HepG2 (cell line): ENCODE results near the gene FYB2. TPM values are rescaled to one million over a fixed set of nuclear protein-coding genes. Genes with fewer than 3 reads are reported as not detected.
A peak's percentile ranks its signal among the peaks of the same experiment; 100 is the strongest.

Experiments
- CSRNP1 ChIP-seq: sonication (generic); formaldehyde crosslinking; IDR thresholded peaks from 2 replicates; pipeline ENCODE4 v1.8.1; 2023; ENCODE audit warnings: mild to moderate bottlenecking, missing genetic modification reagents
- FOXA3 ChIP-seq: IDR thresholded peaks from 2 replicates; pipeline ENCODE4 v1.6.1; 2016; ENCODE audit warnings: missing genetic modification reagents, missing compliant biosample characterization
- HOMEZ ChIP-seq: IDR thresholded peaks from 2 replicates; pipeline ENCODE4 v1.6.1; 2016; ENCODE audit warnings: low read depth
- JDP2 ChIP-seq: sonication (generic); formaldehyde crosslinking; IDR thresholded peaks from 2 replicates; pipeline ENCODE4 v1.8.1; 2022; ENCODE audit warnings: missing genetic modification reagents, borderline replicate concordance
- KAT2B ChIP-seq: fragments of 150-350 bp; IDR thresholded peaks from 2 replicates; pipeline ENCODE4 v1.6.1; 2014; ENCODE audit warnings: low read depth, low read length, borderline replicate concordance
- KLF11 ChIP-seq: IDR thresholded peaks from 2 replicates; pipeline ENCODE4 v1.6.1; 2016; ENCODE audit warnings: missing compliant biosample characterization
- MED8 ChIP-seq: sonication (generic); formaldehyde crosslinking; IDR thresholded peaks from 2 replicates; pipeline ENCODE4 v1.8.1; 2023; ENCODE audit warnings: mild to moderate bottlenecking, missing genetic modification reagents; ENCODE audit not compliant: insufficient replicate concordance
- NFKBIZ ChIP-seq: IDR thresholded peaks from 2 replicates; pipeline ENCODE4 v1.6.1; 2018; ENCODE audit warnings: missing genetic modification reagents, missing compliant biosample characterization
- NFYC ChIP-seq: IDR thresholded peaks from 2 replicates; pipeline ENCODE4 v1.6.1; 2016; ENCODE audit warnings: missing genetic modification reagents, missing compliant biosample characterization
- NR2F2 ChIP-seq: IDR thresholded peaks from 2 replicates; pipeline ENCODE4 v1.6.1; 2012; ENCODE audit warnings: low read depth, inconsistent platforms, borderline replicate concordance
- SATB2 ChIP-seq: sonication (generic); formaldehyde crosslinking; IDR thresholded peaks from 2 replicates; pipeline ENCODE4 v1.5.0; 2020; ENCODE audit warnings: missing genetic modification reagents
- SMAD3 ChIP-seq: sonication (generic); formaldehyde crosslinking; IDR thresholded peaks from 2 replicates; pipeline ENCODE4 v1.4.0; 2020; ENCODE audit warnings: missing genetic modification reagents
- TCF7L2 ChIP-seq: IDR thresholded peaks from 2 replicates; pipeline ENCODE4 v1.6.1; 2011; ENCODE audit warnings: mild to moderate bottlenecking, low read depth, low read length, moderate library complexity
- TFDP1 ChIP-seq: IDR thresholded peaks from 2 replicates; pipeline ENCODE4 v1.6.1; 2016; ENCODE audit warnings: missing compliant biosample characterization, missing genetic modification reagents, borderline replicate concordance
- THAP11 ChIP-seq: IDR thresholded peaks from 2 replicates; pipeline ENCODE4 v1.6.1; 2016; ENCODE audit warnings: missing biosample characterization, missing genetic modification reagents
- THRA ChIP-seq: sonication (generic); formaldehyde crosslinking; IDR thresholded peaks from 2 replicates; pipeline ENCODE4 v1.4.0; 2020; ENCODE audit warnings: missing genetic modification reagents, borderline replicate concordance
- ZNF12 ChIP-seq: sonication (generic); formaldehyde crosslinking; IDR thresholded peaks from 2 replicates; pipeline ENCODE4 v1.5.0; 2020; ENCODE audit warnings: missing genetic modification reagents
- ZNF414 ChIP-seq: sonication (generic); formaldehyde crosslinking; IDR thresholded peaks from 2 replicates; pipeline ENCODE4 v1.5.0; 2020; ENCODE audit warnings: missing genetic modification reagents
- polyA plus RNA-seq, 8 experiments: library from polyadenylated mRNA; depleted of rRNA in 3 of 8; stranded (reverse) in 7 of 8; unstranded in 1 of 8; fragments of >200 nt; fragmentation: Illumina TruSeq in 4 of 8; extraction: Trizol in 4 of 8; gene quantifications; 2 replicates each; pipeline versions ENCODE4 v1.2.1 to v1.2.3, GENCODE V29; 2011 to 2016; ENCODE audit warnings: low read depth in 4 of 8, missing spikeins in 1 of 8, mixed read lengths in 1 of 8; ENCODE audit not compliant: insufficient read depth in 1 of 8
- total RNA-seq, 5 experiments: library from RNA; depleted of rRNA; stranded (reverse); fragments of >200 nt; fragmentation: Illumina TruSeq; extraction: Trizol; gene quantifications; 2 replicates each; pipeline ENCODE4 v1.2.3, GENCODE V29; 2016; ENCODE audit warnings: low read depth in 1 of 5
- TF ChIP-seq, protein P1 (sequence below): sonication (generic); formaldehyde crosslinking; IDR thresholded peaks from 2 replicates; pipeline ENCODE4 v1.8.1; 2022; ENCODE audit warnings: low read depth, mild to moderate bottlenecking, missing genetic modification reagents

FYB2 gene
- total and polyA plus RNA-seq, 2 of the 13 experiments (the other 11 are each of a cell fraction or from before 2014, with no cell fraction given) = 1.2 to 2.7 TPM

GRCh38 chr1:56854521-56855099, 35.4 kb upstream of the FYB2 start, which contains the start of gene C8A (continued):
- TF ChIP-seq SATB2 (CRISPR knock-in tag) = no peak
- peak; percentile 82; the same call in 1 of the 2 replicates for TF ChIP-seq THRA
- 0 out of 2 replicates have a peak, but pooled peaks have one; percentile 57 for TF ChIP-seq SMAD3 (CRISPR knock-in tag)
- TF ChIP-seq, protein P1, sequence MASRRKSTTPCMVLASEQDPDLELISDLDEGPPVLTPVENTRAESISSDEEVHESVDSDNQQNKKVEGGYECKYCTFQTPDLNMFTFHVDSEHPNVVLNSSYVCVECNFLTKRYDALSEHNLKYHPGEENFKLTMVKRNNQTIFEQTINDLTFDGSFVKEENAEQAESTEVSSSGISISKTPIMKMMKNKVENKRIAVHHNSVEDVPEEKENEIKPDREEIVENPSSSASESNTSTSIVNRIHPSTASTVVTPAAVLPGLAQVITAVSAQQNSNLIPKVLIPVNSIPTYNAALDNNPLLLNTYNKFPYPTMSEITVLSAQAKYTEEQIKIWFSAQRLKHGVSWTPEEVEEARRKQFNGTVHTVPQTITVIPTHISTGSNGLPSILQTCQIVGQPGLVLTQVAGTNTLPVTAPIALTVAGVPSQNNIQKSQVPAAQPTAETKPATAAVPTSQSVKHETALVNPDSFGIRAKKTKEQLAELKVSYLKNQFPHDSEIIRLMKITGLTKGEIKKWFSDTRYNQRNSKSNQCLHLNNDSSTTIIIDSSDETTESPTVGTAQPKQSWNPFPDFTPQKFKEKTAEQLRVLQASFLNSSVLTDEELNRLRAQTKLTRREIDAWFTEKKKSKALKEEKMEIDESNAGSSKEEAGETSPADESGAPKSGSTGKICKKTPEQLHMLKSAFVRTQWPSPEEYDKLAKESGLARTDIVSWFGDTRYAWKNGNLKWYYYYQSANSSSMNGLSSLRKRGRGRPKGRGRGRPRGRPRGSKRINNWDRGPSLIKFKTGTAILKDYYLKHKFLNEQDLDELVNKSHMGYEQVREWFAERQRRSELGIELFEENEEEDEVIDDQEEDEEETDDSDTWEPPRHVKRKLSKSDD (CRISPR knock-in tag) = no peak
- no peak for TF ChIP-seq TFDP1 (CRISPR knock-in tag)
- TF ChIP-seq ZNF414 = peak; percentile 44; the same call in 1 of the 2 replicates
- peak; percentile 52 for TF ChIP-seq MED8 (CRISPR knock-in tag)
- peak; percentile 99 for TF ChIP-seq NR2F2
- TF ChIP-seq KAT2B = peak; percentile 92
- no peak for TF ChIP-seq JDP2
- TF ChIP-seq HOMEZ (CRISPR knock-in tag) = peak; percentile 85; the same call in 1 of the 2 replicates
- TF ChIP-seq CSRNP1 (CRISPR knock-in tag) = no peak
- TF ChIP-seq NFYC (CRISPR knock-in tag) = no peak; the same call in 1 of the 2 replicates
- TF ChIP-seq ZNF12 = no peak
- TF ChIP-seq THAP11 (CRISPR knock-in tag) = peak; percentile 46; the same call in 1 of the 2 replicates
- TF ChIP-seq NFKBIZ = no peak
- TF ChIP-seq TCF7L2 = peak; percentile 74
- peak; percentile 84 for TF ChIP-seq FOXA3
- TF ChIP-seq KLF11 = 0 out of 2 replicates have a peak, but pooled peaks have one; percentile 37
